Stimulated activated CD8-positive, alpha-beta memory T cell treated with anti-CD3 and anti-CD28 coated beads, Interleukin-2, amount 100 ng/mL, for 48 hours (primary cell): Measurements from ENCODE around the gene THRAP3.
A peak's percentile ranks its signal among the peaks of the same experiment; 100 is the strongest.
"Not testable (repeated sequence)": the region's sequence is repeated elsewhere in the genome, so short reads cannot be mapped to it uniquely, and the experiment has no call there.

Experiments used
- DNase-seq, 2 donors: peaks; one replicate each; pipeline ENCODE4 v3.0.0-alpha.2; 2020; ENCODE audit warnings: low read depth in 2 of 2

Gene THRAP3

DNA sequence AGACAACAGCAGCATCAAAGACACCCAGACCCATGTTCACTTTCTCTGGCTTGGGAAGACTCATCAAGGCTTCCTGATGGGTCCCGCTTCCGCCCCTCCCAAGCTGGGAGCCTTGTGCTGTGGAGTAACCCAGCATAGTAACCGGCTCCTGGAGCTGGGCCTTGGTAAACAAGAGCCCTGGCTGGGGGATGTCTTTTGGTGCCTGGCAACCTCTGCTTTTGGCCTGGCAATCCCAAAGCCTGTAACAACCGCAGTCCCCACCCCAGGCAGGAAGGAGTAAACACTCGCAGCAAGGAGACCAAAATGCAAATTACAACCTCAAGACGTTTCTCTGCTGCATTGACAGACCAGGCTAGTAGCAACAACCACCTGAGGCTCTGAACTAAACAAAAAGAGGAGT lies 16.9 kb upstream of the THRAP3 start:
- no peak for DNase-seq

DNA sequence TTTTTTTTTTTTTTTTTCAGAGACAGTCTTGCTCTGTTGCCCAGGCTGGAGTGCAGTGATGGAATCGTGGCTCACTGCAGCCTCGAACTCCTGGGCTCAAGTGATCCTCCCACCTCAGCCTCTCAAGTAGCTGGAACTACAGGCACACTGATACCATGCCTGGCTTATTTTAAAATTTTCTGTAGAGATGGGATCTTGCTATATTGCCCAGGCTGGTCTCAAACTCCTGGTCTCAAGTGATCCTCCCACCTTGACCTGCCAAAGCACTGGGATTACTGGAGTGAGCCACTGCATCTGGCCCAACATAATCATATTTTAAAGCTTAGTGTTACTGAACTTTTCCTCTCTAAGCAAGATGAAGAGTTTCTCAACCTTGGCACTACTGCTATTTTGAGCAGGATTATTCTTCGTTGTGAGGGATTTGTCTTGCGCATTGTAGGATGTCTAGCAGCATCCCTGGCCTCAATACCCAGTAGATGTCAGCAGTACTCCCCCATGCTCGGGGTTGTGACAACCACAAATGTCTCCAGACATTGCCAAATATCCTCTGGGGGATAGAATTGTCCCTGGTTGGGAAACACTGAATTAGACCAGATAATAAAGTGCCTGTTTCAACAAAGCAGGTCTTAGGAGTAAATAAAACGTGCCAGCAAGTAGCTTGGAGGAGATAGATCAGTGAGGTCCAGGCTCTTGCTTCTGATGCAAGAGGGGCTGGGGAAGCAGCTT lies 15.1 kb upstream of the THRAP3 start:
- no peak for DNase-seq

DNA sequence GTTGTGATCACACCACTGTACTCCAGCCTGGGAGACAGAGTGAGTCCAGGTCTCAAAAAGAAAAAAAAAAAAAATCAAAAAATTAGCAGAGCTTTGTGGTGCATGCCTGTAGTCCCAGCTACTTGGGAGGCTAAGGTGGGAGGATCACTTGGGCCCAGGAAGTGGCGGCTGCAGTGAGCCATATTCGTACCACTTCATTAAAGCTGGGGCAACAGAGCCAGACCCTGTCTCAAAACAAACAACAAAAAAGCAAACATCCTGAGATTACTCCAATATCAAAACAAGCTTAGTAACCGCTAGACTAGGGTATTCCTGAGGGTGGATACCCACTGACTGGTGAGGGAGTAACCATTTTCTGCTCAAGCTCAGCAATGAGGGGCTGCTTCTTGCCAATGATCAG lies 12.9 kb upstream of the THRAP3 start:
- DNase-seq, result no peak

DNA sequence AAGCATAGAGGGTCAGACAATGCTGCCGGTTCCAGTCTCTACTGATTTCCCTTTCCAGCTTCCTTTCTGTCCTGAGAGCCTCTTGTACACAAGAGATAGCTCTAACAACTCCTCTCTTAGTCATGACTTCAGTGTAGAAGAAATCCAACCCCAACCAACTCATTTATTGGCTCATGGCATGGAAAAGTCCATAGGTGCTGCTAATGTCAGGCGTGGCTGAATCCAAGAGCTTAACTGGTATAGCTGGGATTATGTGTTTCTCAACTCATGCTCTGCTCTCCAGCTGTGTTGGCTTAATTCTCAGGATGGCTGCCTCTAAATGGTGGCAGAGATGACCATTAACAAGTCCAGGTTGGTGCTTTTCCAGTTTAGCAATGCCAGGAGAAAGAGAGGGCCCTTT lies 12.4 kb upstream of the THRAP3 start:
- no peak for DNase-seq

DNA sequence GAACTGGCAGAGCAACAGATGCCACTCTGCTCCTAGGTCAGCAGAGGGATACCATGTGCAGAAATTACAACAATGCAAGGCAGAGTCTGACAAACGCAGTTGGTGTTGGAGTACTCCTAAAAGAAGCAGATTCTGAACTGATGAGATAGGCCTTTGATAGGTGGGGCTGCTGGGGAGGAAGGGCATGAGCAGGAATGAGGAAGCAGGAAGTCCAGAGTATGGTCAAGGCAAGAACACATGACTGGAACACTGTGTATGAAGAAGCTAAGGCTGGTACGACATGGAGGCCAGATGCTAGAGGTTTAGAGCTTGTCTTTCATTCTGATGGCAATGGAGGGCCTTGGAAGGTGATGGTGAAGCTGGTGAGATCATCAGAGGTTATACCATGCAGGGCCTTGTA lies 11.5 kb upstream of the THRAP3 start:
- DNase-seq, result no peak

DNA sequence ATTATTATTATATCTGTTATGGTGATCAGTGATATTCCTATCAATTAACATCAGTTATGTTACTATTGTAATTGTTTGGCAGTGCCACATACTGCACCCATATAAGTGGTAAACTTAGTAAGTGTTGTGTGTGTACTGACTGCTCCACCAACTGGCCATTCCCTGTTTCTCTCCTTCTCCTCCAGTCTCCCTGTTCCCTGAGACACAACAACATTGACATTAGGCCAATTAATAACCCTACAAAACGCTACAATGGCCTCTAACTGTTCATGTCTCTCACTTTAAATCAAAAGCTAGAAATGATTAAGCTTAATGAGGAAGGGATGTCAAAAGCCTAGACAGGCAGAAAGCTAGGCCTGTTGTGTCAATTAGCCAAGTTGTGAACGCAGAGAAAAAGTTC lies 6.6 kb upstream of the THRAP3 start:
- DNase-seq, result no peak

DNA sequence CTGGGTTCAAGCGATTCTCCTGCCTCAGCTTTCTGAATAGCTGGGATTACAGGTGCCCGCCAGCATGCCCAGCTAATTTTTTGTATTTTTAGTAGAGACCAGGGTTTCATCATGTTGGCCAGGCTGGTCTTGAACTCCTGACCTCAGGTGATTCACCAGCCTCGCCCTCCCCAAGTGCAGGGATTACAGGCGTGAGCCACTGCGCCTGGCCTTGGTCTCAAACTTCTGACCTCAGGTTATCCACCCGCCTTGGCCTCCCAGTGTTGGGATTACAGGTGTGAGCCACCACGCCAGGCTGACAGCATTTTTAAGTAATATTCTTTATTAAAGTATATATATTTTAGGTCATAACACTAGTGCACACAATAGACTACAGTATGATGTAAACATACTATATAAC lies 2.3 kb upstream of the THRAP3 start:
- DNase-seq, result not testable (repeated sequence)

DNA sequence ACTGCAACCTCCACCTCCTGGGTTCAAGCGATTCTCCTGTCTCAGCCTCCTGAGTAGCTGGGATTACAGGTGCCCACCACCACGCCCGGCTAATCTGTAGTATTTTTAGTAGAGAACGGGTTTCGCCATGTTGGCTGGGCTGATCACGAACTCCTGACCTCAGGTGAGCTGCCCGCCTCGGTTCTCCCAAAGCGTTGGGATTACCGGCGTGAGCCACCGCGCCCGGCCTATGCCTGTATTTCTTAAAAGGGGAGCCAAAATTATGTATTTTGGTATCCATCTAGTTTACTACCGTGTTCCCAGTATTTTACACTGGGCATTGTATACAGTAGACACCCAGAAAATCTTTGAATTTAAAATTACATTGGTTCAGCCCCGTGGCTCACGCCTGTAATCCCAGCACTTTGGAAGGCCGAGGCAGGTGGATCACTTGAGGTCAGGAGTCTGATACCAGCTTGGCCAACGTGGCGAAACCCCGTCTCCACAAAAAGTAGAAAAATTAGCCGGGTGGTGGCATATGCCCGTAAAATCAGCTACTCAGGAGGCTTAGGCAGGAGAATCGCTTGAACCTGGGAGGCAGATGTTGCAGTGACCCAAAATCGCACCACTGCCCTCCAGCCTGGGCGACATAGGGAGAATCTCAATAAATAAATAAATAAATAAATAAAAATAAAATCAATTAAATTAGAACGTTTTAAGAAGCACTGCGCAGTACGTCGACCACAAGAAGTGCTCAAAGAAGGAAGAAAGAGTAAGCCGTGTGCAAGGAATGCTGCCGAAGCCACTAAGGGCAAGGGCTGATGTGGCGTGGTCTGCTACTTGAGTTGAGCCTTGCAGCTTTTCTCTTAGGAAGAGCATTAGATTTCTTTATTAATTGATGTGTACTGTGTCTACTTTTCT lies 1.5 kb upstream of the THRAP3 start:
- no peak for DNase-seq

DNA sequence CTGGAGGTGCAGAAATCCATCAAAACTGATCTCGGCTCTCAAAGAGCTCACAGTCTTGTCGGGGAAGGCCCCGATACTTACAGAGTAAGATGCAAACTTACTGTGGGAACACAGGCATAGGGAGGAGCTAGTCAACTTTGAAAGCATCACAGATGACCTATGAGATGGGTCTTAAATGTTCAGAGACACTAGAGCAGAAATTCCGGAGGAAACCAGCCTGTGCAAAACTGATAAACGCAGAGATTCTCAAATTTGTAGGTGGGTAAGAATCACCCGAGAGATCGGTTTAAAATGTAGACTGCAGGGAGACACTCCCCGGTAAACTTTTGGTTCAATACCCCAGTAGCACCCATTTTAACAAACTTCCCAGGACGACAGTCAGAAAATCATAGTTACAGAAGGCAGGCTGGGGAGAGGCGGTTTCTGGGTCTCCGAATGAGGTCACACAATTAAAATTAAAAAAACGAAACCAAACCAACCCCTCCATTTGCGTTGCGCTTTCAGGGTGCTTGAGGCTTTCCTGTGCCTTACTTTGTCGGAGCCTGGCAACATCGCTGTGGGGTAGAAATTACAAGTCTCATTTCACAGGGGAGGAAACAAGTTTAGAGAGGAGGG lies 755 bp upstream of the THRAP3 start:
- DNase-seq, result no peak

DNA sequence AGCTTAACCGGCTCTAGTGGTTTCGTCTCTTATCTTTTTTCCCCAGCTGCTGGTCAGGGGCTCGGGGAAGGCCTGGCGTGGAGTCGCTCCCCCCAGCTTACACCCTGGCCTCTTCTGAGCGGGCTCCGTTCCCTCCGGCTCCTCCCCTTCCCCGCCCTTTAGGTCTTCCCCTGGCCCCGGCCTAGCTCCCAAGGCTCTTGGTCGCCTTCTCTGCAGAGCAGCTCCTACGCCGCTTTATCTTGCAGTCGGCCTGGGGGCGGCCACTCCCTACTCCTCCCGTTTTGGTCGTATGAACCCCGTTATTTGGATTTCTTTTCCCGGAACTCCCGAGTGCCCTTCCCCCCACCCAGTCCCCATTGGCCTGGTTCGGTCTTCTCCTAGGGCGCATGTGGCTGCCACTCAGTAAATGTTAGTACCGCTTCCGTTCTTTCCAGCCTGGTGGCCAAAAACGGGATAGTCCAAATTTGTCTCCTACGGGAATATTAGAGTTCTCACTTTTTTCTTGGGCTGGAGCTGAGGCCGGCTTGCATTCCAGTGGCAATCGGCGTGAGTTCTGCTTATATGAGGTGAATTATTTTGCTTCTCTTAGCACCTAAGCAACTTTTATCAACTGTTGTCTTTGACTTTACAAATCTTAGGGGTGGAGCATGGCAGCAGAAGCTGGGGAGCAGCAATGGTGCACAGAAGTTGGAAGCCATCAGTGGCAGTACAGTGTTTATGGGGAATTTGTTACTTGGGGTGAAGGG lies 467 bp downstream of the THRAP3 start:
- peak; percentile 66 to 73 for DNase-seq

DNA sequence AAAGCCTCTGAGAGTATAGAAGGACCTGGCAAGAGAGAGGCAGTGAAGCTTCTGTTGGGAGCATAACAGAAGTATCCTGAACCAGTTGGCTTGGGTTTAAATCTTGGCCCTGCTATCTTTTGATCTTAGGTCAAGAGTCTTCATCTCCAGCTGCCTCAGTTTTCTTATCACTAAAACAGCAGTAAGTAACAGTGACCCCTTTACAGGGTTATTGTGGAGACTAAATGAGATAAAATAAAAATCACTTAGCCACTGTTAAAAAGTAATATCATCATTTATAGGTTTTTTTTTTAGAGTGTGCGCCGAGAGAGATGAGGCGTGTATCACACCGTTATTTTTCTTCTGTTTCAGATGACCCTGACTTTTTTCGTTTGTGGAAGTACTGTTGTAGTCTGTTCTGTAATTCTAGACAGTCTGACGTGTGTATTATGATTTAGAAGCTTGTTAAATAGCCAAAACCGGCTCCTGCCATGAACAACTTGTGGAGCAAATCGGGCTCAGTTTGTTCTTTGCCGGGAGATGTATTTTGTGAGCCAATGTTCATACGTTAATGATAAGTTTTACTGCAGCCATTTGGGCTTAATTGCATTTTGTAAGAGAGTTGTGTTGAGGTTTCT lies 1.1 kb downstream of the THRAP3 start:
- no peak for DNase-seq

DNA sequence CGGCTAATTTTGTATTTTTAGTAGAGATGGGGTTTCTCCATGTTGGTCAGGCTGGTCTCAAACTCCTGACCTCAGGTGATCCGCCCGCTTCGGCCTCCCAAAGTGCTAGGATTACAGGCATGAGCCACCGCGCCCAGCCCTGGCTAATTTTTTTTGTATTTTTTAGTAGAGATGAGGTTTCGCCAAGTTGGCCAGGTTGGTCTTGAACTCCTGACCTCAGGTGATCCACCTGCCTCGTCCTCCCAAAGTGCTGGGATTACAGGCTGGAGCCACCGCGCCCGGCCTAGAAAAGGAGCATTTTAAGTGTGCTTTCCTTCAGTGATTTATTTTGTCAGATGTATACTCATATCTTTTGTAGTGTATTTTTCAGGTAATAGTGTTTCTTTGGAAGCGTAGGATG lies 6.0 kb downstream of the THRAP3 start:
- not testable (repeated sequence) for DNase-seq

DNA sequence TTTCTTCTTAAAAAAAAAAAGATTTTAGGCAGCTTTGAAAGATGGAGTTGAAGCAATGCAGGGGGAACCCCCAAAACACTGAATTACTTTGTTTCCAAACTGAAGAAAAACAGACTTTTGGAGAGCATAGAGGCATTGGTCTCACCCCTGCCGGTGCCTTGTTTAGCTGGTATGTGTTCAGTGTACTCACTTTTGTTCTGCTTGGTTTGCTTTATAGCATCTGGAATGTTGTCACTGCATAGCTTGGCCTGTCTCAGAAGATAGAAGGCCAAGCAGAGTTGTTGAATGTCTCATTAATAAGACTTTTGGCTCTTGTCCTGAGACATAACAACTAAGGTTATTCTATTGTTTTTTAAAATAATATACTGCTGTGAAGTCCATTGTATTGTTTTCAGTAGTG lies 6.9 kb downstream of the THRAP3 start:
- no peak for DNase-seq

DNA sequence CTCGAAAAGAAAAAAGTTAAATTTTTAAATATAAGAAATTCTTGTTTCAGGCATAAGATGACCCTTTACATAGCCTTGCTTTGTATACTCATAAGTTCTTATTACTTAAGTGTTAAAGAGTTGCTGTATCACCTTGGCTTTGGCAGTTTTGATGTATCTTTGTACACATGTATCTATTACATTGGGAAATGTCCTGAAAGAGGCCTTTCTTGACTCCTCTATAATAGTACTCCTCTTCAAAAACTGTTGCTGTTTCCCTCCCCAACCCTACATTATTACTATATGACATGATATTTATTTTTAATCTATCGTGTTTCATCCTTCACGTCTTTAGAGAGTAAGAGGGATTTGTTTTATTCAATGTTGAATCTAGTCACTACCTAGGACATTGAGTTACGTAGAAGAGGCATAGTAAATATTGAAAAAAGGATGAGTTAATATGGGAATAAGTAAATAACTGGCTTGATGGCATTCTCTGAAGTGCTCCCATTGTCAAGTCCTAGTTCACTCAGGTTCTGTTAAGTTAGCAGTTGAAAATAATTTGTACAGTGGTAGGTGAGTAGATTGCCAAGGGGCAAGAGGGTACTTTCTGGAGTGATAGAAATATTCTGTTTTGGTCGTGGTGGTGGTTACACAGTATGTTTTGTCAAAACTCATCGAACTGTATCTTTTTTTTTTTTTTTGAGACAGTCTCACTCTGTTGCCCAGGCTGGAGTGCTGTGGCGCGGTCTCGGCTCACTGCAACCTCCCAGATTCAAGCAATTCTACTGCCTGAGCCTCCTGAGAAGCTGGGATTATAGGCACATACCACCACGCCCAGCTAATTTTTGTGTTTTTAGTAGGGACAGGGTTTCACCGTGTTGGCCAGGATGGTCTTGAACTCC lies 8.2 kb downstream of the THRAP3 start:
- DNase-seq, result no peak

DNA sequence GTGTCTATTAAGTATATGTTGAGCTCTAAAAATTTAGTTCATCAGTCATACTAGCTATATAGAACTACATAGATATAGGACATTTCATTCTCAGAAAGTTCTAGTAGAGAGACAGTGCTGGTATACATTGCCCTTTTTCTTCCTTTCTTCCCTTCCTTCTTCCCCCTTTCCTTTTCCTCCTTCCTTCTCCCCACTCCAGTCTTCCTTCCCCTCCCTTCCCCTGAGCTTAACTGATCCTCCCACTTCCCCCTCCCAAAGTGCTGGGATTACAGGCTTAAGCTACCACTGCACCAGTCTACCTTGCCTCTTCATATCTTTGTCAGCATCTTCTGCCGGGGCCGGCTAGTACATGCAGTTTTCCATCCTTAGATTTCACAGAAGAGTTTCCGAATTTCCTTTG lies 12.1 kb downstream of the THRAP3 start:
- no peak for DNase-seq

DNA sequence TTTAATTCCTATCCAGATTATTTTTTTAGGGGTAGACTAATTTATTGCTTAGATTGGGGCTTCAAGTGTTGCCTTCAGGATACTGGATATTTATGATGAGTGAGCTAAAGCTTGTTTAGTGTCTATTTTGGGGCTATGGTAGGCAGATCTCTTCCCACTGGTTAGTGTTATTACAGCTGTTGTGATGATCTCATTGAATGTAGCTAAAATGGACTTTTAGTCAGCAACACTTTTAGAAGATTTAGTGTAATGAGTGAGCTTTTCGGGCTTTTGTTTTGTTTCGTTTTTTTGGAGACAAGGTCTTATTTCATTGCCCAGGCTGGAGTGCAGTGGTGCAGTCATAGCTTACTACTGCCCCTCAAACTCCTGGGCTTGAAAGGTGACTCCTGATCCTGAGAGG lies 14.2 kb downstream of the THRAP3 start:
- no peak for DNase-seq

DNA sequence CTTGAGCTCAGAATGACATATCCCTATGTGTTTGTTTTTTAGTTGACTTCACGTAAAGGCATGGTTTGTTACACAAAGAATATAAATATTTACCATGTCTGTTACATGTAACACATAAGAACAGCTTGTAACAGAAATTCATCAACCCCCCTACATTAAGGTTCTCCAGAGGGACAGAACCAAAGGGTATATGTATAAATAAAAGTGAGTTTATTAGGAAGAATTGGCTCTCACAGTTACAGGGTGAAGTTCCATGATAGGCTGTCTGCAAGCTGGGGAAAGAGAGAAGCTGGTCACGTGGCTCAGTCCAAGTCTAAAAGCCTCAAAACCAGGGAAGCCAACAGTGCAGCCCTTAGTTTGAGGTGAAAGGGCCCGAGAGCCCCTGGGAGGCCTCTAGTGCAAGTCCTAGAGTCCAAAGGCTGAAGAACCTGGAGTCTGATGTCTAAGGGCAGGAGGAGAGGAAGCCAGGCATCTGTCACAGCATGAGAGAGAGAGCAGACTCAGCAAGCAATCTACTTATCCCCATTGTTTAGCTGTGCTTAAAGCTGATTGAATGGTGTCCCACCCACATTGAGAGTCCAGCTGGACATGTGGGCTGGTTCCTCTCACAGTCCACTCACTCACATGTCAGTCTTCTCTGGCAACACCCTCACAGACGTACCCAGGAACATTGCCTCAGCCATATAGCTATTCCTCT lies 15.8 kb downstream of the THRAP3 start:
- DNase-seq, result no peak

DNA sequence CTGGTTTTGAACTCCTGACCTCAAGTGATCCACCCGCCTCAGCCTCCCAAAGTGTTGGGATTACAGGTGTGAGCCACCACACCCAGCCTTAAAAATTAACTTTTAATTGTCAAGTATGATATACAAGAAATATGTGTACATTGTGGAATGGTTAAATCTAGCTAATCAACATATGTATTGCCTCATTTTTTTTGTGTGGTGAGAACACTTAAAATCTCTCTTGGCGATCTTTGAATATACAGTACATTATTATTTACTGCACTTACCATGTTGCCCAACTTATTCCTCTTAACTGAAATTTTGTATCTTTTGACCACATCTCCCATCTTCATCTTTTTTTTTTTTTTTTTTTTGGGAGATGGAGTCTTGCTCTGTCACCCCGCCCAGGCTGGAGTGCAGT lies 23.3 kb downstream of the THRAP3 start:
- no peak for DNase-seq

DNA sequence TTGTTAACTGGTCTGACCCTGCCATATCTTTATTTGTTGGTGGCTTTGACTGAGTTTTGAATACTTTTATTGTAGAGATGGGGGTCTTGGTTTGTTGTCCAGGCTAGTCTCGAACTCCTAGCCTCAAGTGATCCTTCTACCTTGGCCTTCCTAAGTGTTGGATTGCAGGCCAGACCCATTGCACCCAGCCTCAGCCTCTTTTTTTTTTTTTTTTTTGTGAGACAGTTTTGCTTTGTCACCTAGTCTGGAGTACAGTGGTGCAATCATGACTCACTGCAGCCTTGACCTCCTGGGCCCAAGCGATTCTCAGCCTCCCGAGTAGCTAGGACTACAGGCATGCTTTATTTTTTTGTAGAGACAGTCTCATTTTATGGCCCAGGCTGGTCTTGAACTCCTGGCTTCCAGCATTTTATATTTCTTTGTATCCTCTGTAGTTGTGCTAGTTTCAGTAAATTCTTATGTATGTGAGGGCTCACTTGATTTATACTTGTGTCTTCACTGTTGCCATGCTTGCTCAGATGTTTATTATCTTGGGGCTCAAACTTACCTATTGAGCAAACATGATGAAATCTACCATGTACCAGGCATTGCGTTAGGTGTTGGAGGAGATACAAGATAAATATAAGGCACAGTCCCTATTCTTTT lies 24.1 kb downstream of the THRAP3 start:
- no peak for DNase-seq
